NCI-H2107 (cell line): ENCODE results near the gene CMC1.

Experiments used
- DNase-seq: peaks from one replicate; lab custom pipeline; 2025; lab: John Stamatoyannopoulos, UW

CMC1 gene

DNA sequence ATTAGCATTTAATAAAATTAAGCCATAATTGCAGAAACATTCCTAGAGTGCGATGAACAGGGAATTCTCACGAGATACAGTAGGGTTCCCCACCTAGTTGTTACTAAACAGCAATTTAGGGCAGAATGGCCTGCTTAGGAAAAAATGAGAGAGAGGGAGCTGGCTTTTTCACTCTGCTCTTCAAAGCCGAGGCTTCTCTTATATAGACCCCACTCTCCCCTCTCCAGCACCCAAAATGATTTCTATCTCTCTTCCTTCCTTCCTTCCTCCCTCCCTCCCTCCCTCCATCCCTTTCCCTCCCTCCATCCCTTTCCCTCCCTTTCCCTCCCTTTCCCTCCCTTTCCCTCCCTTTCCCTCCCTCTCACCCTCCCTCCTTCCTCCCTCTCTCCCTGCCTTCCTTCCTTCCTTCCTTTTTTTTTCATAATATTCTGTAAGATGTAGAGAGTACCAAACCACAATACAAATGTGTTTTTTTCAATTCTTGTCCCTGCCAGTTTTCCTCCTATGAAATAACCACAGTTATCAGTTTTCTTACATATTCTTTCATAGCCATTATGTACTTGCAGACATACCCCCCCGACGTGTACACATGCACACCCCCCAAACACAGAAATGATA is 59.0 kb downstream of the CMC1 start:
- no peak for DNase-seq

DNA sequence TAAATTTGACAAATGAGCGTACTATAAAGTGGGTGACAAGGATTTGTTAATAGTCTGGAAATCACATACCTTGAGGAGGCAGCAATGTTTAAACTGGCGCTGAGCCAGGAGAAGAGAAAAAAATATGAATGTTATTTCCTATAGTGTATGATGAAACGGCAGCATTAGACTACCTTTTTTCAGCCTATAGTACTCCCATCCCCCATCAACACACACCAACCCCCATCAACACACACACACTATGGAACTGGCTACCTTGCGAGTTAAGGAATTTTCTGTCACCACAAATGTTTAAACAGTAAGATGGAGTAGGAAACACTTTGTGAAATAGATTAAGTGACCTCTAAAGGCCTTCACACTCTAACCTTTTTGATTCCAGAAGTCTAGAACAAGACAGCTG is 60.3 kb downstream of the CMC1 start:
- no peak for DNase-seq

- no peak for DNase-seq
Measured at GRCh38 chr3:28308196-28308595, 66.8 kb downstream of the CMC1 start.

DNA sequence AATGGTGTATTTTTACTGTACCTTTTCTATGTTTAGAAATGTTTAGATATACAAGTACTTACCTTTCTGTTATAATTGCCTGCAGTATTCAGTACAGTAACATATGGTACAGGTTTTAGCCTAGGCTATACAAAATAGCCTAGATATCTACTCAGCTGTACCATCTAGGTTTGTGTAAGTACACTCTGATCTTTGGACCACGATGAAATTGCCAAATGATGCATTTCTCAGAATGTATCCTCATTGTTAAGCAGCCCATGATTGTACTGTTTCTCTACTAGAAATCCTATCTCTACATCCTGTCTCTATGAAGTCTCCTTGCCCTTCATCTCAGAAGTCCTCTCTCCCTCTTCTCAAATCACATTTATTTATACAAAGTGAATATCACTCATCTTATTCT is 74.3 kb downstream of the CMC1 start:
- DNase-seq, result no peak

DNA sequence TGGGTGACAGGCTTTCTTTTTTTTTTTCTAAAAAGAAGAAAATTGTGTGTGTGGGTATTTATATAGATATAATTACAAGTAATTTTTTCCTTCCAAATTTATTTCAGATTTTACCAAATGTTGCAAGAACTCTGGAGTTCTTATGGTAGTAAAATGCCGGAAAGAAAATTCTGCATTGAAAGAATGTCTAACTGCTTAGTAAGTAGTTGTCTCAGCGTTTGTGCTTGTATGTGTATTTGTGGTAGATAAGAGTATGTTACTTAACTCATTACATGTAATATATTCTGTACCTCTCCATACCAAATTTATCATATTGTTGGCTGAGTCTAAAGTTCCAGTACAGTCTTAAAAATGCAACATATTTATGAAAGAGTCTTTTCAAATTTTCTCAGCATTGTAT is 74.8 kb downstream of the CMC1 start:
- DNase-seq, result no peak

DNA sequence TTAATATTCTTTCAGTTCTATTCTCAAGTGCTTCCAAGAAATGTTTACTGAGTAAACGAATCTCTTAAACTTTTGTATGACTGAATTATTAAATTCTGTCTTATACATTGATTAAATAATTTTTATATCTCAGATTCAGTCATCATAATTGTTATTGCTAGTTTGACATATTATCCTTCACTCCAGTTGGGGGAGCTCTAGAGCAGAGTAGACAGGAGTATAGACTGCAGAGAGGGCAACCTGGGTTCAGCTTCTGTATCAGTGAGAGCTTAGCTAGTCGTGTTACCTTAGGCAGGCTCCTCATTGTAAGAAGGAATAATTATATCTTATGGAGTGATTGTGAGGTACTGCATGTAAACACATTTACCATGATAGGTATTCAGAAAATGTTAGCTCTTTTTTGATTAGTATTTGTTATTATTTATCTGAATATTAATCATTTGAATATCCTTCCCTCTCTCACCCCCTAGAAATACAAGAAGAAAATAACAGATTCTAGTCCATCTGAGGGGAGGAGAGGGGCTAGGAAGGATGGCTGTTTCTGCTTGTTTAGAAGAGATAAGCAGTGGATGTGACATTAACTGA is 76.1 kb downstream of the CMC1 start:
- DNase-seq, result no peak

- DNase-seq, result no peak
Measured at GRCh38 chr3:28320981-28321380, 79.6 kb downstream of the CMC1 start.

- DNase-seq, result no peak
Measured at GRCh38 chr3:28322464-28322863, 81.0 kb downstream of the CMC1 start.

- no peak for DNase-seq
Measured at GRCh38 chr3:28326458-28326926, 85.1 kb downstream of the CMC1 start.

GRCh38 chr3:28328188-28329151 is 87.1 kb downstream of the CMC1 start:
- no peak for DNase-seq

DNA sequence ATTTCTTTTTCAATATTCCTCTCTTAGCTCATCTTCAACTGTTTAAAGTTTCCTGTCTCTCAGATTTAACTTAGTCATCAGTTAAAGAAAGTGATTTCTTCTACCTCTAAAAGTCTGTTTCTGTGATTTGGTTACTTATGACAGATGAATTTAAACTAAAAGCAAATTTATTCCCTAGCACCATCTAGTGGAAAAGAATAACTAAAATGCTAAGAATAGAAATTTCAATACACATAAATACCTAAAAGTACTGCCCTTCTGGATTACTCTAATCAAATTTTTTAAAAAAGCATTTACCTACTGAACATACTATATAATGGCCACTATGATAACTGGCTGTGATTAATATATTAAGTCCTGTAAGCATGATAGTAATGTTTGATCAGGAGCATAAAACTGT is 93.1 kb downstream of the CMC1 start:
- DNase-seq, result no peak

GRCh38 chr3:28335246-28335645 is 93.8 kb downstream of the CMC1 start:
- DNase-seq, result no peak

DNA sequence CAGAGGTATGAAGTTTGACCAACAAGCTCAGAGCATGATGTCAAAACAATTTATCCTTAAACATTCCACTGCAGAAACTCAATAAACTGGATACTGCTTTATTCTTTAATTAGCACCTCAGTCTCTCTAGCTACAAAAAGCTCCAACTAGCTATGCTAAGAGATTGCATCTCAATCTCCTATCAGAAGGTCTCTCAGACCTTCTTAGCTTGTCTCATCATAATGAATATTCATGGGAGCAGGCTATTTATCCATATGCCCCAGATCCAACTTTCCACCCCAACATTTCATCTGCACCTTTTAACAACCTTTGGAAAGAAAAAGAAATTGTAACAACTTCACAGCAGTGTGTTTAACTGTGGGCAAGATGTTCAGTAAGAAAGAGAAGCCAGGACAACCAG is 95.8 kb downstream of the CMC1 start:
- DNase-seq, result no peak

DNA sequence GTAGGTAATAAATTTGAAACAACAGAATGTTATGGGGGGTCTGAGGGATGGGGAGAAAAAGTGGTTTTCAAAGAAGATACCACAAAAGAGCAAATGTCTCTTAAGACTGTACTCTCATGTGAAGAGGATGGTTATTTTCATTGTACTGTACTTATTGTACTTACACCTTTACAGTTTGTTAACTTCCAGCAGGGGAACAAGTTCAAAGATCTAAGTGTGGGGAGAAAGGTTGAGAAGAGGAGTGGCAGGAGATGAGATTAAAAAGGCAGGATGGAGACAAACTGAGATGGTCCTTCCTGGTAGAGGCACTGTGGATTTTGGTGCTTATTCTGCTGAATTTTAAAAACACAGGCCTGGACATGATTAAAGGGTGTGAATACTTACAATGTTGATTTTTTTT is 101.7 kb downstream of the CMC1 start:
- no peak for DNase-seq

DNA sequence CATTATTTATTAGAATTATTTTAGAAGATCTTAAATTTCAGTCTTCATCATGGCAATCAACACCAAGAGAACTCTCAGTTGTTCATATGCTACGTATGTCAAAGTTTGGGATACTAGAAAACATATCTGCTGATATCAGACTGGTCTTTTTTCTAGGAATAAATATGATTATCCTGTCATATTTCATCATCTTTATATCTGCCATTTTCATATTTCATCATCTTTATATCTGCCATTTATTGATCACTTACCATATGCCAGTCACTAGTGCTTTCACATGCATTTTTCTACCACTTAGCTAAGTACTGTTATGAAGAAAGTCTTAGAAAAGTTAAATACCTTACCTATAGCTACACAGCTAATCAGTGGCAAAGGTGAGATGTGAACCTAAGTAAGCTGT is 104.3 kb downstream of the CMC1 start:
- no peak for DNase-seq

GRCh38 chr3:28347374-28348264 is 106.2 kb downstream of the CMC1 start:
- no peak for DNase-seq

GRCh38 chr3:28348265-28348628 is 106.8 kb downstream of the CMC1 start:
- DNase-seq, result no peak

- DNase-seq, result peak; percentile 18
Measured at GRCh38 chr3:28348629-28349468, 107.4 kb downstream of the CMC1 start, which contains the start of the genes AZI2 and ZCWPW2. Gene AZI2, minus strand, starts transcription at chr3:28348824. Its CDS starts 8,207 bp downstream, at chr3:28340617. Gene ZCWPW2, plus strand, starts transcription at chr3:28348721. Its CDS starts 64,348 bp downstream, at chr3:28413069.

GRCh38 chr3:28349469-28350000 is 108.1 kb downstream of the CMC1 start:
- DNase-seq, result no peak
